Ovary (tissue), 3 donors: Measurements from ENCODE around the gene ATXN7.

Experiments used
- CTCF ChIP-seq, 3 donors: fragments of 450-650 bp in 2 of 3; fragments of 200-600 bp in 1 of 3; IDR thresholded peaks; one replicate each; pipeline versions ENCODE4 v1.5.1 to v1.8.0; 2016 to 2022; ENCODE audit warnings: antibody characterized with exemption in 3 of 3, mild to moderate bottlenecking in 1 of 3
- EP300 ChIP-seq: sonication (generic); formaldehyde crosslinking; IDR thresholded peaks from one replicate; pipeline ENCODE4 v1.6.1; 2017; ENCODE audit warnings: antibody characterized with exemption
- donor health status: DM: no; HTN: no; CAD: no.

DNA sequence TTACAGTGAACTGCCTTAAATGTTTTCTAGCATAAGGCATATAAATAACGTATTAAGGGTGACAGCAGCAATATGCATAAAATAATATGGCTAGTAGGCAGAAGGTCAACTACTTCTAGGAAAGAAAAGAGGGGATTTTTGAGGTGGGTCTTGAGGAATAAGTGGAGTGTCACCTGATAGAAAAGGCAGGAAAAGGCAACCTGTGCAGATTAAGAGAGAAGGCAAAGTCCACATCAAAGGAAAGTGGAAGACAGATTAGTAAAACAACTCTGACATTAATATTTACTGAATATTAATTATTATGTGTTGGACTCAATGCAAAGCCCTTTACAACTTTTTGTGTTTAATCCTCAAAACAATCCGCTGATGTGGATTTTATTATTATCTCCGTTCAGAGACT lies 2.9 kb upstream of the ATXN7 start:
- TF ChIP-seq EP300 (no peak), CTCF (IDR thresholded peaks at IDR 0.05) (no peak)
